ENCODE data around the gene TMPRSS3.

DNA sequence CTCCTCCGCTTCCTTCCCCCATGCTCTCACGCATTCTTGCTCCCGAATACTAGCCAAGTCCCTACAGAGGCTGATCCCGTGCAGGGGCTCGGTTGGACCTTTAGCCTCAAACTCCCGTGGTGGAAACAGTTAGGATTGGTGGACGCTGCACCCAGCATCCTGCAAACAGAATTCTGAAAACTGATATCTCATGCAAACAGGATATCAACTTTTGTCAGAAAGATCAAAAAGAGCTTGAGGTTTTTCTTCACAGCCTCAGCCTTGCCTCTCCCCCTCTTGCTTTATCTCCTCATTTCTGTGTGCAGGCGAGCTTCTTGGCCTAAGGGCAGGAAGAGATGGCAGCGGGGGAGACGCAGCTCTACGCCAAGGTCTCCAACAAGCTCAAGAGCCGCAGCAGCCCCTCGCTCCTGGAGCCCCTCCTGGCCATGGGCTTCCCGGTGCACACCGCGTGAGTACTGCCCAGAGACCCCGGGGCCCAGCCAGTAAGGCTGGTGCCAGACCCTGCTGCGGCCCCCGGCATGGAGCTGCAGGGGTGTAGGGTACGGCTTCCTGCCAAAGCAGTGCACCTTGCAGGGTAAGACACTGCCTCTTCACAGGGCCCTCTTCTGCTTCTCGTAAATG is 7.9 kb upstream of the TMPRSS3 start, which contains the start of gene UBASH3A:
- TF ChIP-seq POLR2A (IDR thresholded peaks at IDR 0.05; ENCODE audit: low read depth, low read length) (no peak), TAF1 (IDR thresholded peaks at IDR 0.05; ENCODE audit: low read depth, low read length) (no peak), PAX5 (IDR thresholded peaks at IDR 0.05; ENCODE audit: insufficient read depth, low read length, severe bottlenecking) (no peak), POLR2AphosphoS5 (IDR thresholded peaks at IDR 0.05; ENCODE audit: low read depth, low read length) (no peak)
